ENCODE results near the gene ADAM19.
"Not testable (repeated sequence)": the region's sequence is repeated elsewhere in the genome, so short reads cannot be mapped to it uniquely, and the experiment has no call there.

Gene ADAM19

GRCh38 chr5:157484768-157485167, 90.8 kb downstream of the ADAM19 start:
- WGBS (ENCODE audit: insufficient coverage, insufficient read length) = no CpG with 5 or more reads among the region's 5 CpGs
- Histone ChIP-seq H3K9me3 (ENCODE audit: control insufficient read depth, insufficient read depth, low read length) (no peaks in the 10 kb centered on the region), H3K4me3 (ENCODE audit: low read length) (no peak overlapping the region), H3K36me3 (ENCODE audit: control insufficient read depth, insufficient read depth, low read length) (peaks cover 2% of the 10 kb centered on the region; the same call in 1 of the 2 replicates), H3K4me1 (ENCODE audit: control insufficient read depth, insufficient read depth, low read length) (no peaks in the 10 kb centered on the region), H3K27ac (ENCODE audit: low read length) (no peak overlapping the region), H3K27me3 (ENCODE audit: control insufficient read depth, insufficient read depth, low read length) (no peaks in the 10 kb centered on the region)
- no peak for DNase-seq (ENCODE audit: low read depth, low spot score)

- DNase-seq (ENCODE audit: low read depth, low spot score); H3K27me3 ChIP-seq (ENCODE audit: control insufficient read depth, insufficient read depth, low read length); H3K36me3 ChIP-seq (ENCODE audit: control insufficient read depth, insufficient read depth, low read length); H3K27ac ChIP-seq (ENCODE audit: low read length); H3K4me3 ChIP-seq (ENCODE audit: low read length); H3K4me1 ChIP-seq (ENCODE audit: control insufficient read depth, insufficient read depth, low read length); H3K9me3 ChIP-seq (ENCODE audit: control insufficient read depth, insufficient read depth, low read length): not testable (repeated sequence)
- WGBS (ENCODE audit: insufficient coverage, insufficient read length) = no CpG with 5 or more reads among the region's 2 CpGs
Measured at GRCh38 chr5:157482702-157483101, 92.9 kb downstream of the ADAM19 start.

GRCh38 chr5:157481666-157482065, 93.9 kb downstream of the ADAM19 start:
- no CpG with 5 or more reads among the region's 7 CpGs for WGBS (ENCODE audit: insufficient coverage, insufficient read length)
- Histone ChIP-seq H3K27ac (ENCODE audit: low read length) (no peak overlapping the region), H3K27me3 (ENCODE audit: control insufficient read depth, insufficient read depth, low read length) (no peaks in the 10 kb centered on the region), H3K4me1 (ENCODE audit: control insufficient read depth, insufficient read depth, low read length) (no peaks in the 10 kb centered on the region), H3K4me3 (ENCODE audit: low read length) (no peak overlapping the region), H3K36me3 (ENCODE audit: control insufficient read depth, insufficient read depth, low read length) (peaks cover 2% of the 10 kb centered on the region; the same call in 1 of the 2 replicates), H3K9me3 (ENCODE audit: control insufficient read depth, insufficient read depth, low read length) (no peaks in the 10 kb centered on the region)
- no peak for DNase-seq (ENCODE audit: low read depth, low spot score)

- Histone ChIP-seq H3K27ac (ENCODE audit: low read length) (no peak overlapping the region), H3K36me3 (ENCODE audit: control insufficient read depth, insufficient read depth, low read length) (peaks cover 2% of the 10 kb centered on the region; the same call in 1 of the 2 replicates), H3K9me3 (ENCODE audit: control insufficient read depth, insufficient read depth, low read length) (no peaks in the 10 kb centered on the region), H3K4me3 (ENCODE audit: low read length) (no peak overlapping the region), H3K4me1 (ENCODE audit: control insufficient read depth, insufficient read depth, low read length) (no peaks in the 10 kb centered on the region), H3K27me3 (ENCODE audit: control insufficient read depth, insufficient read depth, low read length) (no peaks in the 10 kb centered on the region)
- WGBS (ENCODE audit: insufficient coverage, insufficient read length) = no CpG with 5 or more reads among the region's 4 CpGs
- DNase-seq (ENCODE audit: low read depth, low spot score) = no peak
Measured at GRCh38 chr5:157481265-157481664, 94.3 kb downstream of the ADAM19 start.

- no peaks in the 10 kb centered on the region for H3K4me1 ChIP-seq (ENCODE audit: control insufficient read depth, insufficient read depth, low read length)
- no CpG with 5 or more reads among the region's 15 CpGs for WGBS (ENCODE audit: insufficient coverage, insufficient read length)
- no peak for DNase-seq (ENCODE audit: low read depth, low spot score)
- peaks cover 2% of the 10 kb centered on the region; the same call in 1 of the 2 replicates for H3K36me3 ChIP-seq (ENCODE audit: control insufficient read depth, insufficient read depth, low read length)
- no peaks in the 10 kb centered on the region for H3K9me3 ChIP-seq (ENCODE audit: control insufficient read depth, insufficient read depth, low read length)
- H3K27ac ChIP-seq (ENCODE audit: low read length) = no peak overlapping the region
- no peak overlapping the region for H3K4me3 ChIP-seq (ENCODE audit: low read length)
- H3K27me3 ChIP-seq (ENCODE audit: control insufficient read depth, insufficient read depth, low read length) = no peaks in the 10 kb centered on the region
Measured at GRCh38 chr5:157479612-157480510, 95.7 kb downstream of the ADAM19 start.

- H3K27ac ChIP-seq (ENCODE audit: low read length) = no peak overlapping the region
- no peaks in the 10 kb centered on the region for H3K9me3 ChIP-seq (ENCODE audit: control insufficient read depth, insufficient read depth, low read length)
- peaks cover 2% of the 10 kb centered on the region; the same call in 1 of the 2 replicates for H3K36me3 ChIP-seq (ENCODE audit: control insufficient read depth, insufficient read depth, low read length)
- WGBS (ENCODE audit: insufficient coverage, insufficient read length) = no CpG with 5 or more reads among the region's 4 CpGs
- no peaks in the 10 kb centered on the region for H3K27me3 ChIP-seq (ENCODE audit: control insufficient read depth, insufficient read depth, low read length)
- no peaks in the 10 kb centered on the region for H3K4me1 ChIP-seq (ENCODE audit: control insufficient read depth, insufficient read depth, low read length)
- no peak overlapping the region for H3K4me3 ChIP-seq (ENCODE audit: low read length)
- DNase-seq (ENCODE audit: low read depth, low spot score) = no peak
Measured at GRCh38 chr5:157479166-157479565, 96.4 kb downstream of the ADAM19 start.

- Histone ChIP-seq H3K9me3 (ENCODE audit: control insufficient read depth, insufficient read depth, low read length) (no peaks in the 10 kb centered on the region), H3K4me3 (ENCODE audit: low read length) (no peak overlapping the region)
- no peak for DNase-seq (ENCODE audit: low read depth, low spot score)
Measured at GRCh38 chr5:157478726-157479125, 96.8 kb downstream of the ADAM19 start.

GRCh38 chr5:157477814-157478494, 97.6 kb downstream of the ADAM19 start:
- Histone ChIP-seq H3K4me1 (ENCODE audit: control insufficient read depth, insufficient read depth, low read length) (no peaks in the 10 kb centered on the region), H3K27ac (ENCODE audit: low read length) (no peak overlapping the region), H3K4me3 (ENCODE audit: low read length) (no peak overlapping the region), H3K36me3 (ENCODE audit: control insufficient read depth, insufficient read depth, low read length) (peaks cover 2% of the 10 kb centered on the region; the same call in 1 of the 2 replicates), H3K27me3 (ENCODE audit: control insufficient read depth, insufficient read depth, low read length) (no peaks in the 10 kb centered on the region), H3K9me3 (ENCODE audit: control insufficient read depth, insufficient read depth, low read length) (no peaks in the 10 kb centered on the region)
- no CpG with 5 or more reads among the region's 5 CpGs for WGBS (ENCODE audit: insufficient coverage, insufficient read length)
- no peak for DNase-seq (ENCODE audit: low read depth, low spot score)

More at GRCh38 chr5:157478726-157479125, 96.8 kb downstream of the ADAM19 start:
- Histone ChIP-seq H3K27ac (ENCODE audit: low read length) (no peak overlapping the region), H3K27me3 (ENCODE audit: control insufficient read depth, insufficient read depth, low read length) (no peaks in the 10 kb centered on the region), H3K36me3 (ENCODE audit: control insufficient read depth, insufficient read depth, low read length) (peaks cover 2% of the 10 kb centered on the region; the same call in 1 of the 2 replicates), H3K4me1 (ENCODE audit: control insufficient read depth, insufficient read depth, low read length) (no peaks in the 10 kb centered on the region)
- no CpG with 5 or more reads among the region's 2 CpGs for WGBS (ENCODE audit: insufficient coverage, insufficient read length)

- H3K9me3 ChIP-seq (ENCODE audit: control insufficient read depth, insufficient read depth, low read length) = no peaks in the 10 kb centered on the region
- no CpG with 5 or more reads among the region's 7 CpGs for WGBS (ENCODE audit: insufficient coverage, insufficient read length)
- peaks cover 2% of the 10 kb centered on the region; the same call in 1 of the 2 replicates for H3K36me3 ChIP-seq (ENCODE audit: control insufficient read depth, insufficient read depth, low read length)
- H3K4me3 ChIP-seq (ENCODE audit: low read length) = no peak overlapping the region
- no peaks in the 10 kb centered on the region for H3K27me3 ChIP-seq (ENCODE audit: control insufficient read depth, insufficient read depth, low read length)
- no peaks in the 10 kb centered on the region for H3K4me1 ChIP-seq (ENCODE audit: control insufficient read depth, insufficient read depth, low read length)
- no peak for DNase-seq (ENCODE audit: low read depth, low spot score)
- H3K27ac ChIP-seq (ENCODE audit: low read length) = no peak overlapping the region
Measured at GRCh38 chr5:157476702-157477408, 98.7 kb downstream of the ADAM19 start.

- H3K36me3 ChIP-seq (ENCODE audit: control insufficient read depth, insufficient read depth, low read length) = no peaks in the 10 kb centered on the region
- no CpG with 5 or more reads among the region's 3 CpGs for WGBS (ENCODE audit: insufficient coverage, insufficient read length)
- no peak overlapping the region for H3K27ac ChIP-seq (ENCODE audit: low read length)
- no peaks in the 10 kb centered on the region for H3K4me1 ChIP-seq (ENCODE audit: control insufficient read depth, insufficient read depth, low read length)
- no peaks in the 10 kb centered on the region for H3K27me3 ChIP-seq (ENCODE audit: control insufficient read depth, insufficient read depth, low read length)
- H3K4me3 ChIP-seq (ENCODE audit: low read length) = no peak overlapping the region
- no peaks in the 10 kb centered on the region for H3K9me3 ChIP-seq (ENCODE audit: control insufficient read depth, insufficient read depth, low read length)
- DNase-seq (ENCODE audit: low read depth, low spot score) = no peak
Measured at GRCh38 chr5:157475432-157475831, 100.1 kb downstream of the ADAM19 start.

Data from iPS DF 6.9 (cell line).